Endodermal cell (in vitro differentiated cells): ENCODE results near the gene ELK4. TPM values are rescaled to one million over a fixed set of nuclear protein-coding genes. Genes with fewer than 3 reads are reported as not detected.

ENCODE experiments used
- DNase-seq: peaks from one replicate; pipeline ENCODE4 v3.0.0-alpha.2; 2017
- H3K27ac ChIP-seq: 2 replicates; pipeline ENCODE4 v1.5.1; 2013; ENCODE audit warnings: mild to moderate bottlenecking, low read depth, low read length, moderate library complexity
- H3K27me3 ChIP-seq: 2 replicates; pipeline ENCODE4 v1.6.1; 2013; ENCODE audit warnings: mild to moderate bottlenecking, low read length, moderate library complexity; ENCODE audit not compliant: insufficient read depth, control insufficient read depth, poor library complexity, severe bottlenecking
- H3K36me3 ChIP-seq: 2 replicates; pipeline ENCODE4 v1.7.0; 2013; ENCODE audit warnings: mild to moderate bottlenecking, low read length, moderate library complexity; ENCODE audit not compliant: control insufficient read depth, insufficient read depth
- H3K4me1 ChIP-seq: one replicate; pipeline ENCODE4 v1.7.0; 2013; ENCODE audit warnings: low read length; ENCODE audit not compliant: control insufficient read depth, insufficient read depth
- H3K4me3 ChIP-seq: 2 replicates; pipeline ENCODE4 v1.5.1; 2013; ENCODE audit warnings: mild to moderate bottlenecking, low read length, moderate library complexity
- H3K9ac ChIP-seq: 2 replicates; pipeline ENCODE4 v1.6.1; 2013; ENCODE audit warnings: mild to moderate bottlenecking, low read length, moderate library complexity; ENCODE audit not compliant: poor library complexity, severe bottlenecking; ENCODE audit errors: extremely low read depth
- H3K9me3 ChIP-seq: 2 replicates; pipeline ENCODE4 v1.6.1; 2013; ENCODE audit warnings: mild to moderate bottlenecking, low read length, moderate library complexity; ENCODE audit not compliant: control insufficient read depth
- H3K27ac Mint-ChIP-seq: 2 replicates; pipeline ENCODE4 v1.8.0; 2020; ENCODE audit warnings: mixed read lengths
- H3K27me3 Mint-ChIP-seq: 2 replicates; pipeline ENCODE4 v1.8.0; 2021; ENCODE audit warnings: mild to moderate bottlenecking, mixed read lengths; ENCODE audit not compliant: insufficient read depth
- H3K36me3 Mint-ChIP-seq: 2 replicates; pipeline ENCODE4 v1.8.0; 2020; ENCODE audit warnings: low read depth, mixed read lengths
- H3K4me1 Mint-ChIP-seq: 2 replicates; pipeline ENCODE4 v1.8.0; 2020; ENCODE audit warnings: mixed read lengths
- H3K4me3 Mint-ChIP-seq: 2 replicates; pipeline ENCODE4 v1.8.0; 2020; ENCODE audit warnings: mild to moderate bottlenecking, moderate library complexity, mixed read lengths
- H3K9me3 Mint-ChIP-seq: 2 replicates; pipeline ENCODE4 v1.8.0; 2020; ENCODE audit warnings: mild to moderate bottlenecking, mixed read lengths
- WGBS, 2 experiments: methylation state at CpG; one replicate each; pipeline versions ENCODE4 v1.1.5 to v1.1.7; 2013; ENCODE audit warnings: missing lambda C conversion rate in 2 of 2, mixed read lengths in 1 of 2; ENCODE audit not compliant: insufficient coverage in 1 of 2, insufficient read length in 1 of 2; 5-methylcytosine and 5-hydroxymethylcytosine counted together
- total RNA-seq, 2 donors: library from RNA; stranded (reverse); fragmentation: NEBNext Ultra II Directional in 1 of 2; extraction: Animal tissue kit (Norgen Biotek cat#: 25700) in 1 of 2; gene quantifications; 2 replicates in 1 of 2; 3 replicates in 1 of 2; pipeline ENCODE4 v1.2.1, GENCODE V29; 2021
- TF ChIP-seq, protein P1 (sequence below): fragments of 200-600 bp; sonication (generic); conservative IDR thresholded peaks from 2 replicates; pipeline ENCODE4 v1.5.0; 2021; ENCODE audit warnings: antibody characterized with exemption, mild to moderate bottlenecking

Gene ELK4
- total RNA-seq, 2 donors from 2014 or later: 29.6 to 41.6 TPM

DNA sequence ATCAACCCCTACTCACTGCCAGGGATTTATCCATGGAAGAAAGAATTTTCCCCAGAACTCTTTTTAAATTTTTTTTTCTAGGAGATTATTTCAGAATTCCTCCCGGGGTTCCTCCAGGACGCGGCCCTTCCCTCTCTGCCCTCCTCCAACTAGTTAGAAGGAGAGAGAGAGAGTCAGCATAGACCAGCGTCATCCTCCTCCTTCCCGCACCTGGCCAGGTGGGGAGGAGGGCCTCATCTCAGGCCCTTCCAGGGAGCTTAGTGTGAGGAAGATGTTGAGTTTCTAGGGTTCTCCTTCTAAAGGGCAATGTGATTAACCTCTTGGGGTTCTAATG, 63.7 kb downstream of the ELK4 start:
- peaks cover 16% of the 10 kb centered on the region for H3K4me1 Mint-ChIP-seq
- TF ChIP-seq, protein P1, sequence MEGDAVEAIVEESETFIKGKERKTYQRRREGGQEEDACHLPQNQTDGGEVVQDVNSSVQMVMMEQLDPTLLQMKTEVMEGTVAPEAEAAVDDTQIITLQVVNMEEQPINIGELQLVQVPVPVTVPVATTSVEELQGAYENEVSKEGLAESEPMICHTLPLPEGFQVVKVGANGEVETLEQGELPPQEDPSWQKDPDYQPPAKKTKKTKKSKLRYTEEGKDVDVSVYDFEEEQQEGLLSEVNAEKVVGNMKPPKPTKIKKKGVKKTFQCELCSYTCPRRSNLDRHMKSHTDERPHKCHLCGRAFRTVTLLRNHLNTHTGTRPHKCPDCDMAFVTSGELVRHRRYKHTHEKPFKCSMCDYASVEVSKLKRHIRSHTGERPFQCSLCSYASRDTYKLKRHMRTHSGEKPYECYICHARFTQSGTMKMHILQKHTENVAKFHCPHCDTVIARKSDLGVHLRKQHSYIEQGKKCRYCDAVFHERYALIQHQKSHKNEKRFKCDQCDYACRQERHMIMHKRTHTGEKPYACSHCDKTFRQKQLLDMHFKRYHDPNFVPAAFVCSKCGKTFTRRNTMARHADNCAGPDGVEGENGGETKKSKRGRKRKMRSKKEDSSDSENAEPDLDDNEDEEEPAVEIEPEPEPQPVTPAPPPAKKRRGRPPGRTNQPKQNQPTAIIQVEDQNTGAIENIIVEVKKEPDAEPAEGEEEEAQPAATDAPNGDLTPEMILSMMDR: no peak
- H3K27ac Mint-ChIP-seq: no peak overlapping the region
- H3K27ac ChIP-seq: no peak overlapping the region
- no peaks in the 10 kb centered on the region for H3K36me3 Mint-ChIP-seq
- no peaks in the 10 kb centered on the region for H3K36me3 ChIP-seq
- no peak overlapping the region for H3K4me3 ChIP-seq
- peak overlapping the region; percentile 44 for H3K4me3 Mint-ChIP-seq
- no peaks in the 10 kb centered on the region for H3K9me3 Mint-ChIP-seq
- peaks cover 87% of the 10 kb centered on the region for H3K27me3 ChIP-seq
- no peaks in the 10 kb centered on the region for H3K9me3 ChIP-seq
- WGBS, 2 experiments: 56% methylated on average over 5 of the region's 5 CpGs; no CpG with 5 or more reads in 1 of the 2 experiments
- peaks cover 64% of the 10 kb centered on the region for H3K27me3 Mint-ChIP-seq
- peaks cover 6% of the 10 kb centered on the region for H3K4me1 ChIP-seq
- DNase-seq: no peak
- H3K9ac ChIP-seq: no peak overlapping the region

DNA sequence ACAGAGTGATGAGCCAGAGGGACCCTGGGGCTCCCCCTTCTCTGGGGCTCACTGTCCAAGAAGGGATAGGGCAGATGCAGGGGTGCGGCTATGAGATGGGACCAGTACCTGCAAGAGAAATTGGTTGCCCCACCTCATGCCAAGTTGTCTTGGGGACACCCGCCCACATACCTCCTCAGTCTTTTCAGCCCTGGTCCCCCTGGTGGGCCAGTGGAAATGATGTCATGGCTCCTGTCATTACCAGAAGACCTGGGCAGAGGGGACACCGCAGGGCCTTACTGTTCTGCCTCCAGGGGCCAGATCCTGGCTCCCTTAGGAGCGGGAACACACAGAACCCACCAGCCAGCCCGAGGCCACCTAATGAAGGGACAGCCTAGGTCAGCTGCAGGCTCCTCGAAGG, 64.1 kb downstream of the ELK4 start:
- DNase-seq: no peak
- H3K9me3 Mint-ChIP-seq: no peaks in the 10 kb centered on the region
- H3K4me3 Mint-ChIP-seq: peak overlapping the region; percentile 44
- H3K27ac Mint-ChIP-seq: no peak overlapping the region
- H3K36me3 Mint-ChIP-seq: no peaks in the 10 kb centered on the region
- Histone ChIP-seq H3K27ac (no peak overlapping the region), H3K4me1 (peaks cover 6% of the 10 kb centered on the region), H3K4me3 (no peak overlapping the region), H3K36me3 (no peaks in the 10 kb centered on the region), H3K9me3 (no peaks in the 10 kb centered on the region), H3K9ac (no peak overlapping the region), H3K27me3 (peaks cover 87% of the 10 kb centered on the region)
- H3K27me3 Mint-ChIP-seq: peaks cover 67% of the 10 kb centered on the region
- TF ChIP-seq, protein P1: peak; percentile 18
- peaks cover 16% of the 10 kb centered on the region for H3K4me1 Mint-ChIP-seq
- 75 to 82% methylated on average over 4 to 6 of the region's 6 CpGs for WGBS, 2 experiments

- 80 to 92% methylated on average over 2 to 3 of the region's 3 CpGs for WGBS, 2 experiments
- no peaks in the 10 kb centered on the region for H3K4me1 Mint-ChIP-seq
- H3K4me3 Mint-ChIP-seq: no peak overlapping the region
- TF ChIP-seq, protein P1: no peak
- H3K27ac ChIP-seq: no peak overlapping the region
- peaks cover 63% of the 10 kb centered on the region for H3K27me3 Mint-ChIP-seq
- no peaks in the 10 kb centered on the region for H3K36me3 Mint-ChIP-seq
- no peak overlapping the region for H3K27ac Mint-ChIP-seq
- no peak for DNase-seq
- no peaks in the 10 kb centered on the region for H3K36me3 ChIP-seq
- H3K4me3 ChIP-seq: no peak overlapping the region
- peaks cover 11% of the 10 kb centered on the region for H3K9me3 ChIP-seq
- H3K27me3 ChIP-seq: peaks cover 71% of the 10 kb centered on the region
- H3K4me1 ChIP-seq: no peaks in the 10 kb centered on the region
- H3K9me3 Mint-ChIP-seq: peaks cover 18% of the 10 kb centered on the region
- no peak overlapping the region for H3K9ac ChIP-seq
Measured at GRCh38 chr1:205565799-205566198, 66.0 kb downstream of the ELK4 start.
